ENCODE results near the gene RASGRP3. TPM values are rescaled to one million over a fixed set of nuclear protein-coding genes. Genes with fewer than 3 reads are reported as not detected.
A peak's percentile ranks its signal among the peaks of the same experiment; 100 is the strongest.

Gene RASGRP3
- total and polyA plus RNA-seq, 2 of the 13 experiments (the other 11 are each of a cell fraction or from before 2014, with no cell fraction given): 0.01 TPM; not detected in 1

DNA sequence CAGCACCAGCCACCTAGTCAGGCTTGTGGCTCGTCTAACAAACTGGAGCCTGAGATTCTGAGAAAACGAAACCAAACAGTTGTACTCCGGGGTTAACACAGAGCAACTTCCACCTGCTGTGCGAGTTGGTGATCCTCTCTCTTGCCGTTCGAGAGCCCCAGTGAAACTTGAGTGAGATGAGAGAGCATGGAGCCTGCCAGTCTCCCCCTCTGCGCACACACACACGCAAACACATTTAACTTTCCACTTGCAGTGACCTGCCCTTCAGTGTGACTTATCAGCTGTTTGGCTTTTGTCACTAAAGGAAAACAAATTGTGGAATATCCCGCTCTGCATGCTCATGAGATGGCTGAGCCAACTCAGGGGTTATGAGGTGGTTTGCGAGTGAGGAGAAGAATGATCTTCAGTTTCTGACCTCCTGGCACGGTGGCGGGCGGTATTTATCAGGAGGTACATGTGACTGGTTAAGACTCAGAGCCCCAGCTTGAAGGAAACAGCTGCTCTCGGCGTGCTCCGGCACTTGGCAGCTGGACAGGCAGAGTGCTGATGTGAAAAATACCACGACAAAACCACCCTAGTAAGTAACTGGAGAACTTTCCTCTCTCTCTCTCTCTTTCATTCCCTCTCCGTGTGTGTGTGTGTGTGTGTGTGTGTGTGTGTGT, at the start of gene RASGRP3 (continued):
- no peak for TF ChIP-seq ZNF564 (CRISPR knock-in tag; IDR thresholded peaks at IDR 0.05)
- no peak for TF ChIP-seq MYNN (CRISPR knock-in tag; IDR thresholded peaks at IDR 0.05; ENCODE audit: low read depth)
- TF ChIP-seq, protein P1, sequence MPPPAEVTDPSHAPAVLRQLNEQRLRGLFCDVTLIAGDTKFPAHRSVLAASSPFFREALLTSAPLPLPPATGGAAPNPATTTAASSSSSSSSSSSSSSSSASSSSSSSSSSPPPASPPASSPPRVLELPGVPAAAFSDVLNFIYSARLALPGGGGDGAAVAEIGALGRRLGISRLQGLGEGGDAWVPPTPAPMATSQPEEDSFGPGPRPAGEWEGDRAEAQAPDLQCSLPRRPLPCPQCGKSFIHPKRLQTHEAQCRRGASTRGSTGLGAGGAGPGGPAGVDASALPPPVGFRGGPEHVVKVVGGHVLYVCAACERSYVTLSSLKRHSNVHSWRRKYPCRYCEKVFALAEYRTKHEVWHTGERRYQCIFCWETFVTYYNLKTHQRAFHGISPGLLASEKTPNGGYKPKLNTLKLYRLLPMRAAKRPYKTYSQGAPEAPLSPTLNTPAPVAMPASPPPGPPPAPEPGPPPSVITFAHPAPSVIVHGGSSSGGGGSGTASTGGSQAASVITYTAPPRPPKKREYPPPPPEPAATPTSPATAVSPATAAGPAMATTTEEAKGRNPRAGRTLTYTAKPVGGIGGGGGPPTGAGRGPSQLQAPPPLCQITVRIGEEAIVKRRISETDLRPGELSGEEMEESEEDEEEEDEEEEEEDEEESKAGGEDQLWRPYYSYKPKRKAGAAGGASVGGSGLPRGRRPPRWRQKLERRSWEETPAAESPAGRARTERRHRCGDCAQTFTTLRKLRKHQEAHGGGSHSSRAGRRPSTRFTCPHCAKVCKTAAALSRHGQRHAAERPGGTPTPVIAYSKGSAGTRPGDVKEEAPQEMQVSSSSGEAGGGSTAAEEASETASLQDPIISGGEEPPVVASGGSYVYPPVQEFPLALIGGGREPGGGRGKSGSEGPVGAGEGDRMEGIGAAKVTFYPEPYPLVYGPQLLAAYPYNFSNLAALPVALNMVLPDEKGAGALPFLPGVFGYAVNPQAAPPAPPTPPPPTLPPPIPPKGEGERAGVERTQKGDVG (CRISPR knock-in tag; IDR thresholded peaks at IDR 0.05; ENCODE audit: borderline replicate concordance): no peak
- TF ChIP-seq, protein P2, sequence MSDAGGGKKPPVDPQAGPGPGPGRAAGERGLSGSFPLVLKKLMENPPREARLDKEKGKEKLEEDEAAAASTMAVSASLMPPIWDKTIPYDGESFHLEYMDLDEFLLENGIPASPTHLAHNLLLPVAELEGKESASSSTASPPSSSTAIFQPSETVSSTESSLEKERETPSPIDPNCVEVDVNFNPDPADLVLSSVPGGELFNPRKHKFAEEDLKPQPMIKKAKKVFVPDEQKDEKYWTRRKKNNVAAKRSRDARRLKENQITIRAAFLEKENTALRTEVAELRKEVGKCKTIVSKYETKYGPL (CRISPR knock-in tag; IDR thresholded peaks at IDR 0.05): no peak
- TF ChIP-seq PCBP2 (optimal IDR thresholded peaks at IDR 0.05; ENCODE audit: low read depth, low read length, poor library complexity, severe bottlenecking): no peak
- TF ChIP-seq TARDBP (CRISPR knock-in tag; IDR thresholded peaks at IDR 0.05): peak; percentile 54; the same call in 1 of the 2 replicates
- no peak for TF ChIP-seq CCAR2 (optimal IDR thresholded peaks at IDR 0.05; ENCODE audit: low read depth, low read length)
- no peak for TF ChIP-seq NR2F6 (IDR thresholded peaks at IDR 0.05)
- no peak for TF ChIP-seq NR2F6 (CRISPR knock-in tag; IDR thresholded peaks at IDR 0.05)
- TF ChIP-seq JUN (CRISPR knock-in tag; IDR thresholded peaks at IDR 0.05): no peak
- TF ChIP-seq, protein P3, sequence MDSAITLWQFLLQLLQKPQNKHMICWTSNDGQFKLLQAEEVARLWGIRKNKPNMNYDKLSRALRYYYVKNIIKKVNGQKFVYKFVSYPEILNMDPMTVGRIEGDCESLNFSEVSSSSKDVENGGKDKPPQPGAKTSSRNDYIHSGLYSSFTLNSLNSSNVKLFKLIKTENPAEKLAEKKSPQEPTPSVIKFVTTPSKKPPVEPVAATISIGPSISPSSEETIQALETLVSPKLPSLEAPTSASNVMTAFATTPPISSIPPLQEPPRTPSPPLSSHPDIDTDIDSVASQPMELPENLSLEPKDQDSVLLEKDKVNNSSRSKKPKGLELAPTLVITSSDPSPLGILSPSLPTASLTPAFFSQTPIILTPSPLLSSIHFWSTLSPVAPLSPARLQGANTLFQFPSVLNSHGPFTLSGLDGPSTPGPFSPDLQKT (CRISPR knock-in tag; IDR thresholded peaks at IDR 0.05; ENCODE audit: borderline replicate concordance): no peak
- TF ChIP-seq ZBTB38 (CRISPR knock-in tag; IDR thresholded peaks at IDR 0.05): no peak; the same call in 1 of the 2 replicates
- TF ChIP-seq, protein P4, sequence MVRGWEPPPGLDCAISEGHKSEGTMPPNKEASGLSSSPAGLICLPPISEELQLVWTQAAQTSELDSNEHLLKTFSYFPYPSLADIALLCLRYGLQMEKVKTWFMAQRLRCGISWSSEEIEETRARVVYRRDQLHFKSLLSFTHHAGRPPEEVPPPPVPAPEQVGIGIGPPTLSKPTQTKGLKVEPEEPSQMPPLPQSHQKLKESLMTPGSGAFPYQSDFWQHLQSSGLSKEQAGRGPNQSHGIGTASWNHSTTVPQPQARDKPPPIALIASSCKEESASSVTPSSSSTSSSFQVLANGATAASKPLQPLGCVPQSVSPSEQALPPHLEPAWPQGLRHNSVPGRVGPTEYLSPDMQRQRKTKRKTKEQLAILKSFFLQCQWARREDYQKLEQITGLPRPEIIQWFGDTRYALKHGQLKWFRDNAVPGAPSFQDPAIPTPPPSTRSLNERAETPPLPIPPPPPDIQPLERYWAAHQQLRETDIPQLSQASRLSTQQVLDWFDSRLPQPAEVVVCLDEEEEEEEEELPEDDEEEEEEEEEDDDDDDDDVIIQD (CRISPR knock-in tag; IDR thresholded peaks at IDR 0.05; ENCODE audit: low read depth): no peak
- no peak for TF ChIP-seq NFKBIZ (CRISPR knock-in tag; IDR thresholded peaks at IDR 0.05)
- TF ChIP-seq, protein P5, sequence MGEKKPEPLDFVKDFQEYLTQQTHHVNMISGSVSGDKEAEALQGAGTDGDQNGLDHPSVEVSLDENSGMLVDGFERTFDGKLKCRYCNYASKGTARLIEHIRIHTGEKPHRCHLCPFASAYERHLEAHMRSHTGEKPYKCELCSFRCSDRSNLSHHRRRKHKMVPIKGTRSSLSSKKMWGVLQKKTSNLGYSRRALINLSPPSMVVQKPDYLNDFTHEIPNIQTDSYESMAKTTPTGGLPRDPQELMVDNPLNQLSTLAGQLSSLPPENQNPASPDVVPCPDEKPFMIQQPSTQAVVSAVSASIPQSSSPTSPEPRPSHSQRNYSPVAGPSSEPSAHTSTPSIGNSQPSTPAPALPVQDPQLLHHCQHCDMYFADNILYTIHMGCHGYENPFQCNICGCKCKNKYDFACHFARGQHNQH (CRISPR knock-in tag; IDR thresholded peaks at IDR 0.05): no peak
- TF ChIP-seq, protein P6, sequence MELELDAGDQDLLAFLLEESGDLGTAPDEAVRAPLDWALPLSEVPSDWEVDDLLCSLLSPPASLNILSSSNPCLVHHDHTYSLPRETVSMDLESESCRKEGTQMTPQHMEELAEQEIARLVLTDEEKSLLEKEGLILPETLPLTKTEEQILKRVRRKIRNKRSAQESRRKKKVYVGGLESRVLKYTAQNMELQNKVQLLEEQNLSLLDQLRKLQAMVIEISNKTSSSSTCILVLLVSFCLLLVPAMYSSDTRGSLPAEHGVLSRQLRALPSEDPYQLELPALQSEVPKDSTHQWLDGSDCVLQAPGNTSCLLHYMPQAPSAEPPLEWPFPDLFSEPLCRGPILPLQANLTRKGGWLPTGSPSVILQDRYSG (CRISPR knock-in tag; IDR thresholded peaks at IDR 0.05): no peak
- no peak for TF ChIP-seq KAT2B (IDR thresholded peaks at IDR 0.05; ENCODE audit: borderline replicate concordance, low read depth, low read length)
- TF ChIP-seq ZNF468 (CRISPR knock-in tag; IDR thresholded peaks at IDR 0.05): no peak
- no peak for TF ChIP-seq ZNF766 (CRISPR knock-in tag; IDR thresholded peaks at IDR 0.05; ENCODE audit: borderline replicate concordance)
